Activated naive CD8-positive, alpha-beta T cell treated with anti-CD3 and anti-CD28 coated beads, Interleukin-2, amount 50 U/mL, for 16 hours (primary cell): ENCODE data around the gene KCNIP2.

ENCODE experiments used
- DNase-seq: peaks from one replicate; pipeline ENCODE4 v3.0.0-alpha.2; 2020; ENCODE audit warnings: low read depth, low spot score

The KCNIP2 gene

GRCh38 chr10:101851411-101852116 lies 8.0 kb upstream of the KCNIP2 start:
- DNase-seq = no peak

GRCh38 chr10:101850749-101851148 lies 7.1 kb upstream of the KCNIP2 start:
- no peak for DNase-seq

GRCh38 chr10:101848894-101849351 lies 5.3 kb upstream of the KCNIP2 start:
- DNase-seq = no peak

- no peak for DNase-seq
Measured at GRCh38 chr10:101848408-101848807, 4.8 kb upstream of the KCNIP2 start.

GRCh38 chr10:101845893-101846292 lies 2.3 kb upstream of the KCNIP2 start:
- DNase-seq = no peak

GRCh38 chr10:101841826-101842225 lies 1.8 kb downstream of the KCNIP2 start:
- no peak for DNase-seq

- peak; percentile 45 for DNase-seq
Measured at GRCh38 chr10:101840741-101841453, 2.7 kb downstream of the KCNIP2 start.

GRCh38 chr10:101840102-101840684 lies 3.4 kb downstream of the KCNIP2 start:
- DNase-seq = no peak

GRCh38 chr10:101839416-101840063 lies 4.1 kb downstream of the KCNIP2 start:
- no peak for DNase-seq

GRCh38 chr10:101839002-101839401 lies 4.6 kb downstream of the KCNIP2 start:
- no peak for DNase-seq

GRCh38 chr10:101838416-101838970 lies 5.1 kb downstream of the KCNIP2 start:
- DNase-seq = no peak

- DNase-seq = no peak
Measured at GRCh38 chr10:101837748-101838147, 5.9 kb downstream of the KCNIP2 start.

GRCh38 chr10:101835362-101835761 lies 8.2 kb downstream of the KCNIP2 start:
- DNase-seq = no peak

GRCh38 chr10:101834341-101834740 lies 9.3 kb downstream of the KCNIP2 start:
- no peak for DNase-seq

GRCh38 chr10:101833466-101833865 lies 10.1 kb downstream of the KCNIP2 start:
- DNase-seq = no peak

- DNase-seq = no peak
Measured at GRCh38 chr10:101832325-101832771, 11.3 kb downstream of the KCNIP2 start.

GRCh38 chr10:101831169-101831811 lies 12.3 kb downstream of the KCNIP2 start:
- DNase-seq = no peak

- peak; percentile 88 for DNase-seq
Measured at GRCh38 chr10:101830322-101831168, 13.1 kb downstream of the KCNIP2 start.

GRCh38 chr10:101829561-101830315 lies 13.9 kb downstream of the KCNIP2 start:
- DNase-seq = no peak
